Measurements from ENCODE around the gene MISP3.

The MISP3 gene

DNA sequence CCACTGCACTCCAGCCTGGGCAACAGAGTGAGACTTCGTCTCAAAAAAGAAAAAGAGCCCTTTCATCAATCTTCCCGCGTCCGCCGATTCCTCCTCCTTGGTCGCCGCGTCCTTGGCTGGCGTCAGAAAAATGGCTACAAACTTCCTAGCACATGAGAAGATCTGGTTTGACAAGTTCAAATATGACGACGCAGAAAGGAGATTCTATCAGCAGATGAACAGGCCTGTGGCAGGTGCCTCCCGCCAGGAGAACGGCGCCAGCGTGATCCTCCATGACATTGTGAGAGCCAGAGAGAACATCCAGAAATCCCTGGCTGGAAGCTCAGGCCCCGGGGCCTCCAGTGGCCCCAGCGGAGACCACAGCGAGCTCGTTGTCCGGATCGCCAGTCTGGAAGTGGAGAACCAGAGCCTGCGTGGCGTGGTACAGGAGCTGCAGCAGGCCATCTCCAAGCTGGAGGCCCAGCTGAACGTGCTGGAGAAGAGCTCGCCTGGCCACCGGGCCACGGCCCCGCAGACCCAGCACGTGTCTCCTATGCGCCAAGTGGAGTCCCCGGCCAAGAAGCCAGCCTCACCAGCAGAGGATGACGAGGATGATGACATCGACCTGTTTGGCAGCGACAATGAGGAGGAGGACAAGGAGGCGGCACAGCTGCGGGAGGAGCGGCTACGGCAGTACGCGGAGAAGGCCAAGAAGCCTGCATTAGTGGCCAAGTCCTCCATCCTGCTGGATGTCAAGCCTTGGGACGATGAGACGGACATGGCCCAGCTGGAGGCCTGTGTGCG, 2.1 kb upstream of the MISP3 start:
- FAIRE-seq: no peak
- TF ChIP-seq, protein P1, sequence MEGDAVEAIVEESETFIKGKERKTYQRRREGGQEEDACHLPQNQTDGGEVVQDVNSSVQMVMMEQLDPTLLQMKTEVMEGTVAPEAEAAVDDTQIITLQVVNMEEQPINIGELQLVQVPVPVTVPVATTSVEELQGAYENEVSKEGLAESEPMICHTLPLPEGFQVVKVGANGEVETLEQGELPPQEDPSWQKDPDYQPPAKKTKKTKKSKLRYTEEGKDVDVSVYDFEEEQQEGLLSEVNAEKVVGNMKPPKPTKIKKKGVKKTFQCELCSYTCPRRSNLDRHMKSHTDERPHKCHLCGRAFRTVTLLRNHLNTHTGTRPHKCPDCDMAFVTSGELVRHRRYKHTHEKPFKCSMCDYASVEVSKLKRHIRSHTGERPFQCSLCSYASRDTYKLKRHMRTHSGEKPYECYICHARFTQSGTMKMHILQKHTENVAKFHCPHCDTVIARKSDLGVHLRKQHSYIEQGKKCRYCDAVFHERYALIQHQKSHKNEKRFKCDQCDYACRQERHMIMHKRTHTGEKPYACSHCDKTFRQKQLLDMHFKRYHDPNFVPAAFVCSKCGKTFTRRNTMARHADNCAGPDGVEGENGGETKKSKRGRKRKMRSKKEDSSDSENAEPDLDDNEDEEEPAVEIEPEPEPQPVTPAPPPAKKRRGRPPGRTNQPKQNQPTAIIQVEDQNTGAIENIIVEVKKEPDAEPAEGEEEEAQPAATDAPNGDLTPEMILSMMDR (IDR thresholded peaks at IDR 0.05; ENCODE audit: insufficient read depth, missing control alignments): no peak
- DNase-seq (ENCODE audit: insufficient read length, low spot score): no peak

DNA sequence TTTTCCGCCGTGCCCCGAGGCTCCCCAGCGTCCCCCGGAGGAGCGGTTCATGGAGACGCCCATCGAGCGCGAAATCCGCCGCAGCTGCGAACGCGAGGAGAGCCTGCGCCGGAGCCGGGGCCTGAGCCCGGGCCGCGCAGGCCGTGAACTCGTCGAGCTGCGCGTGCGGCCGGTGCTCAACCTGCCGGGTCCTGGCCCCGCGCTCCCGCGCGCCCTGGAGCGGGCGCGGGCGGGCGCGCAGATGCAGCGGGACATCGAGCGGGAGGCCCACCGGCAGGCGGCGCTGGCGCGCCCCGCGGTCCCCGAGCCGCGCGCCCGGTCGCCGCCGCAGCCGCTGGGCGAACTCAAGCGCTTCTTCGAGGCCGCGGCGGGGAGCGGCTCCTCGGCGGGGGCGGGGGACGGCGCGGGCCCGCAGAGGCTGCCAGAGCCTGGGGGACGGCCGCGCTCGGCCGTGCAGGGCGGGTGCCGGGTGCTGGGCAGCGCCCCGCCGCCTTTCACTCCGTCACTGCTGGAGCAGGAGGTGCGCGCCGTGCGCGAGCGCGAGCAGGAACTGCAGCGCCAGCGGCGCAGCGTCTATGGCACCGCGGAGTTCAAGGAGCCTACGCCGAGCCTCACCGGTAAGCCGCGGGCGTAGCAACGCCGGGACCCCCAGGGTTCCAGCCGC, 807 bp downstream of the MISP3 start:
- no peak for FAIRE-seq
- no peak for DNase-seq (ENCODE audit: insufficient read length, low spot score)

DNA sequence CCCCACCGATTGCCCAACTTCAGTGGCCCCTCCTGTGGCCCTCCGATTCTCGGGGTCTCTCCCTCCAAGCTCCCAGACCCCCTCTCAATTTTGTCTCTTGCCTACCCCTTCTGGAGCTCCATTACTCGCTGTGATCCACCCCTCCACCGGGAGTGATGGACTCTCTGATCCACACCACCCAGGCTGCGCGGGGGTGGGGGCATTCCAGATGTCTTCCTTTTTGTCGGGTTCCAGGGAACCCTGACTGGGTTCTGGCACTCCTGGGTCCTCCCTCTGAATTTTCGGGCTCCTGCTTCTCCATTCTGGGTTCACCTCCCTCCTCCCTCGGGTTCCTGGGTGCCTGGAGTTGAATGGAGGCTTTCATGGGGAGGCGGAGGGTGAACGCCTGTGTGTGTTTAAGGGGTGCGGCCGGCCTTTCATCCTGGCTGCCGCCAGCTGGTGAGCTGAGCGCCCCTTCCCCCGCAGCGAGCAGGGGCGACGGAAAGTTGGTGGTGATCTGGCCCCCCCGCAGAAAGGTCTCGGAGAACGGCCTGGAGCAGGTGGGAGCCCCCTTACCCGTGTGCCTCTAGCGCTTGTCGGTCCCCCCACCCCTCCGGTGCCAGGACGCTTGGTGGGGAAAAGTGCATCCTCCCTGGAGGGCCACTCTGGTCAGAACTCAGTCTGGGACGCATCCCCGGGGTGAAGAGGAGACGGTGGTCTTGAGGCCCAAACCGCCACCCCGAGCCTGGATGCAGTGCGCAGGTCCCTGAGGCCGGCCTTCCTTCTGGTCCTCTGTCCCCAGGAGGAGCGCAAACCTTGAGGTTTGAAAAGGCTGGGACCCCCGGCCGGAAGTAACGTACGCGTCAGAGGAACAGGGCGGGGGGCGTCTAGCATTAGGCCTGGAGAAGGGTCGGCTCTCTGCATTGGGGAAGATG, 1.6 kb downstream of the MISP3 start:
- FAIRE-seq (no peak), DNase-seq (ENCODE audit: insufficient read length, low spot score) (no peak)
- TF ChIP-seq, protein P1 (IDR thresholded peaks at IDR 0.05; ENCODE audit: insufficient read depth, missing control alignments): no peak

More for the DNA sequence above, 807 bp downstream of the MISP3 start:
- TF ChIP-seq, protein P1 (IDR thresholded peaks at IDR 0.05; ENCODE audit: insufficient read depth, missing control alignments): peak; percentile 52

DNA sequence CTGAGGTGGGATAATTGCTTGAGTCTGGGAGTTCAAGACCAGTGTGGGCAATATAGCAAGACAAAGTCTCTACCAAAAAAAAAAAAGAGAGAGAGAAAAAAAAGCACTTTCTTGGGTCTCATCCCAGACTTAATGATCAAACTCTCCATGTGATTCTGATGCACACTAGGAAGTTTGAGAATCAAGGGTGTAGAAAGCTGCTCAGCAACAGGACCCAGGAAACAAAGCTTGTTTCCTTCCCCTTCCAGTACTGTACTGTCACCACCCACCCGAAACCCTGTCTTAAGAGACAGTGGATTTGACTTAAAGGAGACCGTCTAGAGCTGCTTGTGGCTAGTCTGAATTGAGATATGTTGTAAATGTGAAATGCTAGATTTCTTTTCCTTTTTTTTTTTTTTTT, 5.8 kb downstream of the MISP3 start:
- DNase-seq (ENCODE audit: insufficient read length, low spot score) (no peak), FAIRE-seq (no peak)
- TF ChIP-seq, protein P1 (IDR thresholded peaks at IDR 0.05; ENCODE audit: insufficient read depth, missing control alignments): no peak

DNA sequence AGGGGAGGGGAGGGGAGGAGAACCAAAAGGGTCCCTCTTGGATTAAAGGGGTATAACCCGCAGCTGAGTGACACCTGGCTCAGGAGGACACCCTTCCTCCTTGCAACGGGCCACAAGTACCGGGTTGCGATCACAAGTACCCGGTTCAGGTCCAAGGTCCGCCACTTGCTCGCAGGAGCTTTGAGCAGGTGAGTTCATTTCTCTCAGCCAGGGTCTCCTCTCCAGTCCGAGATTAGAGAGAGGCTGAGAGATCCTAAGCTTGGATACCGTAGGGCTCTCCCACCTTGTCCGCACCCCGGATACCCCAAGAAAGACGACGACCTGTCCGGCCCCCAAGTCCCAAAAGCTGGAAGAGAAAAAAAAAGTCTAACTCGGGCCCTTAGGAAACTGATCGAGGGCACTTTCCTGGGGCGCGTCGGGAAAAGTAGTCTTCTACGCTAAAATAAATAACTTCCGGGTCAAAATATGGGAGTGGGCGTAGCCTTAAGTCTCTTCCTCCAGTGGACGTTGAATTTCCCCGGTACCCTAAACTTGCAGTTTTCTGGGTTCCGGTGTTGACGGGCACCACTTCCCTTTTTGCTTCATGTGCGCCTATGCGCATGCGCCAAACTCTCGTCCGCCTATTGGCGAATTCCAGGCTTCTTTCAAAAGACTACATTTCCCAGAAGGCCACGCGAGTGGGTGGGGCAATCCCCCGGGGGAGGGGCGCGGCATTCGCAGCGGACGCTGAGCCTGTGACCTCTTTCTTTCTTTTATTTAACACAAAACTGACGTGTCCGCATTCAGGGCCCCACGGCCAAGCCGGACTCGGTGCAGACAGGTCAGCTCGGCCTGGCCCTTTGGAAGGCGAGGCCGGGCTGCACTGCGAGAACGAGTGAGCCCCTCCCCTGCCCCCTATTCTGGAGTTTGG, 8.6 kb downstream of the MISP3 start:
- TF ChIP-seq, protein P1 (IDR thresholded peaks at IDR 0.05; ENCODE audit: insufficient read depth, missing control alignments): no peak
- DNase-seq (ENCODE audit: insufficient read length, low spot score) (peak; percentile 93), FAIRE-seq (peak; percentile 77)
